HuH-7.5 (cell line): ENCODE measurements around the gene DCC.

ENCODE experiments used
- DNase-seq: peaks from one replicate; pipeline ENCODE4 v3.0.0; 2011; ENCODE audit warnings: low spot score

Gene DCC

DNA sequence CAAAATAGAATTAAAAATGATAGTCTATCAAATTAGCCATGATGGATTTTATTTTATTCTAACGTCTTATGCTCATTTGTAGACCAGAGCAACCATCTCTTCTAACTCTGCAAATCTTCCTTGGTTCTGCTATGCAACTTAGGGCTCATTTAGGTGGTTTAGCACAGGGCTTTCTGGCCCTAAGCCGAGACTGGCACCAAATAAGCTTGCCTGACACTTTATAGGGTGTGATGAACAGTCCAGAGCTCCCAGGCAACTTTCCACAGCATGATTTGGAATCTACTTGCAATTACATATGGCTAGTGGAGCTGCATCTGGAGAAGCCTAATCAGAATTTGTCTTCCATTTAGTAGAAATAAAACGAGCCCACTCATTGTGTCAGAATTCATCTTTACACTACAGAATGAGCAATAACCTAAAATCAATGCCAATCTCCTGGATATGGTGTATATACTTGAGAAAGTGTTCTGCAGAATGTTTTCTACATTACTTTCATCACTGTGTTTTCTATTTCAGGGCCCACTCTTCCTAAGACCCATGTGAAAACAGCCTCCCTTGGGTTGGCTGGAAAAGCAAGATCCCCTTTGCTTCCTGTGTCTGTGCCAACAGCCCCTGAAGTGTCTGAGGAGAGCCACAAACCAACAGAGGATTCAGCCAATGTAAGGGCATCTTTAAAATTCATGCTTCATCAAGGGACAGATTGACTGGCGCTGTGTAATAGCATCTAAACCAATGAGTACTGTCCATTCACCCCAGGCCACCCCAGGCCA, 1186.3 kb downstream of the DCC start:
- DNase-seq: no peak

- no peak for DNase-seq
Observed at GRCh38 chr18:53527365-53527764, 1187.4 kb downstream of the DCC start.

DNA sequence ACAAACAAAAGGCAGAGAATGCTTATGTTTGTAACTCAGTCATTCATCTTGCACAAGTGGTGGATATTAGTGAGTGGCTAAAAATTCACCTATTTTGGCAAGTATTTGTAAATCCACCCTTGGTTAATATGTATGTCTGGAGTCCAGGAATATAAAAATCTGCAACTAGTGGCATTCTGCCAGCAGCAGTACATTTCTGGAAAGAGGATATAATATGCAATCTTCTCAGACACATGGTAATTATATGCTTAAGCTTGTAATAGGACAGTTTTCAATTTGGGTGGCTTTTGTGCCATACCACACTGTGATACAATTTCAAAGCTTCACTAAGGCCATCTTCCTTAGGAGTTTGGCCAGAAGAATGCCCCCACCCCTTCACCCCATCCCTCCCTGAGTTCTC, 1191.2 kb downstream of the DCC start:
- no peak for DNase-seq

GRCh38 chr18:53531896-53532295, 1191.9 kb downstream of the DCC start:
- DNase-seq: no peak

DNA sequence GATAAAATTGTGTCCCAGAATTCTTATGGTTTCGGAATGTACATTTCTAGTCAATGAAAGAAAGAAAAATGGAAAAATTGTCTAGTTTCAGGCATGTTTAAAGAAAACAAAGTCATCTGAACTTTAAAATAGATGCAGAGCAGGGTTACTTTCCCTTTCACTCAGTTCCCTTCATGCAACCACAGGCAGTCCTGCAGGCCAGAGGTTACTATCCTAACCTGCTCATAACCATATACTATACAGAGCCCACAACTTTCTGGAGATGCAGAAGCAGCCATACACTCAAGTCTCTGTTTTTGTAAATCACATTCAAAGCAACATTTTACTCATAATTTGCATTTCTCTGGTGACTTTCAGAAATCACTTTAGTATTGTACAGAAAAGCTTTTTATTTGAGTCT, 1194.2 kb downstream of the DCC start:
- no peak for DNase-seq

GRCh38 chr18:53534695-53535094, 1194.7 kb downstream of the DCC start:
- no peak for DNase-seq

GRCh38 chr18:53536908-53537307, 1196.9 kb downstream of the DCC start:
- no peak for DNase-seq

DNA sequence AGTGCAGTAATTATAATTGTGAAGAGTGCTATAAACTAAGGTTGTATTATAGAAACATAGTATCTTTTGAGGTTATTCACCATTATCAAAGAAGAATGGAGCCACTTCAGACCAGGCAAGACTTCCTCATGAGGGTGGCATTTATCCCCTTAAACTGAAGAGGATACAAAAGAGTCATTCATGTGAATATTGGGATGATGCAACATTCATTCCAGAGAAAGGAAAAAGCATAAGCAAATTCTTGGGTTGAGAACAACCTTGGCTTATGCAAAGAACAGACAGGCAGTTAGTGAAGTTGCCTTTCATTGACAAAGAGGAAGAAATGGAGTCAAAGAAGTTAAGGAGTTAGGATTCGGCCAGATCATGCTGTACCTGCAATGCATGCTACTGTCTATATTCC, 1201.9 kb downstream of the DCC start:
- no peak for DNase-seq

GRCh38 chr18:53543711-53544110, 1203.7 kb downstream of the DCC start:
- no peak for DNase-seq

- DNase-seq: no peak
Observed at GRCh38 chr18:53544917-53545316, 1204.9 kb downstream of the DCC start.

- no peak for DNase-seq
Observed at GRCh38 chr18:53551868-53552426, 1212.0 kb downstream of the DCC start.

- DNase-seq: no peak
Observed at GRCh38 chr18:53553030-53553429, 1213.0 kb downstream of the DCC start.

- no peak for DNase-seq
Observed at GRCh38 chr18:53556450-53556849, 1216.5 kb downstream of the DCC start.

- DNase-seq: no peak
Observed at GRCh38 chr18:53560546-53560945, 1220.5 kb downstream of the DCC start.

GRCh38 chr18:53566626-53567025, 1226.6 kb downstream of the DCC start:
- no peak for DNase-seq

DNA sequence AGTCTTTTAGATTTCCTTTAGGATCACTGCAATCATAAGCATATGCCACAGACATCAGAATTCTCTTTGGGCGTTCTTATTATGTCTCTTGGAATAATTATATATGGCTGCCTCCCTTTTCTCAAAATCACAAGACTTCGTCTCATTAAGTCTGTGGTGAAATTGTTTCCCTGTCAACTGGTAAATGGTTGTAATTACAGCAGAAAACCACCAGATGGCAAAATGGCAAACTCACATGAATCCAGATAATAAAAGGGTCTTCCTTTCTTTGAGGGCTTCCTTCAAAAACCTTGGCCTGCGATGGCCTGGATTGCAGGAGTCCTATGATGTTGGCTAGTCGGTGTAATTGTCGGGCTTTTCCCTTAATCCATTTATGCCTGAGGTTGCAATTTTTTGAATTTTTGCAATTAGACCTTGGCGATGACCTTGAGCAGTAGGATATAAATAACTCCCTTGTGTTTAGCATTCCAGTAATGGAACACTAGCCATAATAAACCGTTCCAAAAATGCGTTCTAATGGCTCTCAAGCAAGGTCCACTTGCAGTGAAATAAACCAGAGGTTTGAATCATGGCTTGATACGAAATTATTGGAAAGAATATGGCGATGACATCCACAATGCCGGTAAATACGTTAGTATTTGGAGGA, 1228.1 kb downstream of the DCC start:
- DNase-seq: peak; percentile 7
